GM21717 (cell line): ENCODE data around the gene PLXNA1.

Experiments
- ATAC-seq: cut with Tn5 transposase; IDR thresholded peaks from one replicate; pipeline ENCODE4 v1.9.1; 2021; ENCODE audit warnings: mild to moderate bottlenecking, moderate library complexity; ENCODE audit not compliant: unreplicated experiment

The PLXNA1 gene

DNA sequence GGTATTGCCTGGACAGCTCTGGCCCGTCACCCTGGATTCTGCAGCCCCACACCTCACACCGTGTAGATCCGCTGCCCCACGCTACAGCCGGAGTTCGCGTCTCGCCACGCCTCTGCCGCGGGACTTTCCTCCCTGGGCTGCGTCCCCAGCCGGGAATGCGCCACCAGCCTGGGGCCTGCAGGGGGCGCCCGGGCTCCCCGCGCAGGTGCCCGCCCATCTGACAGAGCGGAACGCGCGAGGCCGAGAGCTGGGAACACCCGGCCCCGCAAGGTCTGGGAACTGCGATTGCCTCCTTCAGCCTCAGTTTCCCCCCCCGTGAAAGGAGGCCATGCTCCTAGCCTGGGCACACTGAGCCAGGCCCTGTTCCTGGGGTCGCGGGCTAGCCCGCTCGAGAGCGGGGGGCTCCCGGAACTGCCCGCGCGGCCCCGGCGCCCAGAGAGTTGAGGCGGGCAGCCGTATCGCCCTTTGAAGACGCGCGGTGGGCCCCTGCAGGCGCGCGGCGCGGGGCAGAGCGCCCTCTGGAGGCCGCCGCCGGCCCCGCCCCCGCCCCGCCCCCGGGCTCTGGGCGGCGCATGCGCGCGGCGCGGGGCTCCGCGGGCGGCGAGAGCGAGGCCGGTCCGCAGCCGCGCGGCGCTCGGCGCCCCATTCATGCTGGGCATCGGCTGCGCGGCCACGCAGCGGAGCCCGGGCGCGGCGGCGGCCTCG, at the start of gene PLXNA1:
Gene PLXNA1 (plus strand): TSS at position 645 of the 705 bp plus-strand sequence. CDS start 5,479 bp downstream, outside the sequence.
- peak; percentile 67 for ATAC-seq

DNA sequence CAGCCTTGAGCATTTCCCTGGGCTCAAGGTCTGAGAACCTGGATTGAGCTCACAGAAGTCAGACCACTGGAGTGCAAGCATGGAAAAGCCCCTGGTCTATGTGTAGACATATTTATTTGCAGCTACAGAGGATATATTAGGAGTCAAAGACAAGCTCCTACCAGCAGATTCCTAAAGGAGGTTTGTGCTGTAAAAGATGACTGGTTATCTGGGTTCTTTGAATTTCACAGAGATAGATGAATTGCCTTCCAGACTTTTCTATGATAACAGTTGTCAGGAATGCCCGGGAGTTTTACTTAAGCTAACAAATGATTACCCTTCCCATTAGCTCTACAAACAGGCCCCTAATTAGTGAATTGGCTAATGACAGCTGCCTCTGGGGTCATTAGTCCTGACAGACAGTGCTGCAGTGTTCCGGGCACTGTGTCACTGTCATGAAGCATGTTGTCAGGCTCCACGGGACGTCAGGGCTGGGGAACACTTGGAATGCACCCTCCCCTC, 48.8 kb upstream of the PLXNA1 start:
- ATAC-seq, result no peak

DNA sequence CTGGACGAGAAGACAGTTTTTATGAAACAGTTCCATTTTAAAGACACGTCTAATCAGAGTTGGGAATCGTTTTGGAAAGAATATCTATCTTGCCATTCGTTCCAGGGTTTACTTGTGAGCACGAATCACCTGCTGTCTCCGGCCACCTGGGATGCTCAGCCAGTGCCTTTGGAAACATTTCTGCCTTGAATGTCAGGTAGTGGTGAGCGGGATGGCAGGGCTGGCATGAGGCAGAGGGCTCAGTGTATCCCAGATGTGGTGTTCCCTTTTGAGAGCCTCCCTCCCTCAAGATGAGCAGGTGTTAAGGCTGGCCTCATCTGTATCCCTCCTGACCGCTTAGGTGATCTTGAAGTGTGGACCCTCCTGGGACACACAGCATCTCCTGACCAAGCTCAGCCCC, 47.9 kb upstream of the PLXNA1 start:
- ATAC-seq, result no peak

DNA sequence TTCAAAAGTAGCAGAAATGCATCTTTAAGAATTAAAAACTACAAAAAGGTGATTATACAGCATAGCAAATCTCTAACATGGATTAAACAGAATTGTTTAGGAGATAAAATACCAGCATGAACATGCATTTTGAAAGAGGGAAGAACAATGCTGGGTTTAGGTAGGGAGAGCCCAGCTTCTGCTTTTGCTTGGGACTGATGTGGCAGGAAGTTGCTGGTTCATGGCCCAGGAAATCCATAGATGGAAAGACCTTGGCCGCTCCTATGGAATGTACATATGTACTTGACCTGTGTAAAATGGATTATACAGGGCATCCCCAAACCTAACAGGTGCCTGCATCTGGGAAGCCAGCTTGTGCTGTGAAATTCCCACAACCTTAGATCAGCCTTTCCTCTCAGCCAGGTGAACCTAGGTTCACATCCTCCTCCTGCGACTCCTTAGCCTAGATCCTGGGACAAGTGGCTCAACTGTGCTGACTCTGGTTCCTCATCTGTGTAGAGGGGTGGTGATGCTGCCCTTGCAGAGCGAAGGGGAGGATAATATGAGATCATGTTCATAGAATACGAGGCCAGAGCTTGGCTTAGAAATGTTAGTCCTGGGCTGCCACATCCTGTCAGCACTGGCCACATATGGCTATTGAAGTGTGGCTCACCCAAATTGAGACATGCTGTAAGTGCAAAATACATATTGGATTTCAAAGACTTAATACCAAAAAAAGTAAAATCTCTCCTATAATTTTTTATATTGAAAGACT, 47.0 kb upstream of the PLXNA1 start:
- no peak for ATAC-seq

DNA sequence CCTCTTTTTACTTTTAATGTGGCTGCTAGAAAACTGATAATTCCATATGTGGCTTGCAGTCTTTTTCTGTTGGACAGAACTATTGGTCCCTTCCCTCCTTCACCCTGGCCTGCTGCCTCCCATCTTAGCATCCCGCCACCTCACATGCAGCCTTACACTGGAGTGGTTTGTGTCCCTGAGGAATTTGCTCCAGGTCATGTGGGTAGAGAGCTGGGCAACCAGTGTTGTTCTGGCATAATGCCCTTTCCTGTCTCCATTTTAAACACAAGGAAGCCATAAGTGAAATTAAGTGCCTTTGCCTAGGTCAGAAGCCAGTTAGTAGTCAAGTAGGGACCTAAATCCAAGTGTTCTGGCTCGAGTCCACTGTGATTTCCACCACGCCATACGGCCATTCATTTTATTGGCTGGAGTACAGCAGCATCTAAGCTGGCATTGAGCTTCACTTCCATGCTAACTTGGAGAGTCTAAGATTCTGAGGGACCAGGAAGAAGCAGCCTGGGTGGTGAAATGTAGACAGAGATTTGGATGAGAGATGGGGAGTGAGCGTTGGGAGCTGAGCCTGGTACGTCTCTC, 46.0 kb upstream of the PLXNA1 start:
- ATAC-seq, result no peak

DNA sequence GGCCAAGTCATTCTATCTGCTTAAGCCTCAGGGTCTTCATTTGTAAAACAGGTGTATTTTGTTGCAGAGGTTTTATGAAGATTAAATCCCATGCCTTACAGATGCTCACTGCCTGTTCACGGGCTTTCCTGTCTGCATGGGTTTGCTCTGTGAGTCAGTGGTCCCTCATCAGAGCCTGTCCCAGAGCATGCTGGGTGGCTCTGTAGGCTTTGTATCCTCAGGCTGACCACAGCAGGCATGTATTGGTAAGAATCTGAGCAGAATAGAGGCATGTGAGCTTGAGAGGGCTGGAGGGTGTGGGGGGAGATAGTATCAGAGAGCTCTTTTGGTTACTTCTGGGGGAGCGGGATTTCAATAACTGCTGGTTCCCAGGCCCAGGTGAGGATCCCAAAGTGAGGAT, 45.4 kb upstream of the PLXNA1 start:
- no peak for ATAC-seq

DNA sequence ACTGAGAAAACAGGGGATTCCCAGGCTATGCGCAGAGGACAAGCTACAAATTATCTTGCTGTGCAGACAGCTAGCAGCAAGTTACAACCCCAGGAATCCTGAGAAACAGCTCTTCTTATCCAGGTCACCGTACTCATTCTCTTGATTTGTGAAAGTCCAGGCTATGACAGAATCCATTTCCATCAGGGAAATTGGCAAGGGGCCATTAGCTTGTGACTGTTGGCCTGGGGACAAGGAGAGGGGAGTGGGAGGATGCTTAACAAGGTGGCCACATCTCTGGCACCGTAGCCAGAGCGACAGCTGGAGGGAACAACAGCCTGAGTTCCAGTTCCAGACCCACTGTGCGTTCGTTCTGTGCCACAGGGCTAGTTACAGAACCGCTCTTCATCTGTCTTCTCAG, 44.9 kb upstream of the PLXNA1 start:
- ATAC-seq, result no peak

DNA sequence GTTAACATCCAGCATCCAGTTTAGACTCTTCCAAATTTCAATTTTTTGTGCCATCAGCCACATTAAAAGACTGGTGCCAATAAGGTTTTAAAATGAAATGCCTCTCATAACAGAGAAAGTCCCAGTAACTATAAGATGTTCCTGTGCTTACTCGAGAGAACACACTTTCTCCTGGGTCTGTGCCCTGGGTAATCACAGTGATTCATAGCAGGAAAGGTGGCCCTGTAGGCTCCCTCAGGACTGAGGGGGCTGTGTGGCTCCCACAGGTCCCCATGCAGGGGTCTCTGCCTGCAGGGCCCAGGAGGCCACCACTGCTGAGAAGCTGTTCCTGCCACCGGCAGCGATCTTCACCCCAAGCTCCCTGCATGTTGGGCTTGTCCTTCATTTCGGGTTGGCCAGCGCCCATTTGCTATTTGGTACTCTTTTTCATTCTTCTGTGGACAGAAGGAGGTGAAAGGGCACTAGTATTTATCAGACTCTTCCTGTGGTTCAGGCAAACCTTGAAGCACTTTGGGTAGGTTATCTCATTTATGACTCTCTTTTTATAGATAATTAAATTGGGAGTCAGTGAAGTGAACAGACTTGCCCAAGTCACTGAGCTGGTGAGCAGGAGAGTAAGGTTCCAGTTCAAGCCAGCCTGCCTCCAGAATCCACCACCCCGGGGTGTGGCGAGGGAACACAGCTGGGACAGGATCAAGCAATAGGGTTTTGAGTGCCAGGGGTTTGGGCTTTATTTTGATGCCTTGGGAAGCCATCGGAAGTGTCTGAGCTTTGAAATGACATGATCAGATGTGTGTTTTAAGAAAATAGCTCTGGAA, 44.2 kb upstream of the PLXNA1 start:
- ATAC-seq, result no peak

DNA sequence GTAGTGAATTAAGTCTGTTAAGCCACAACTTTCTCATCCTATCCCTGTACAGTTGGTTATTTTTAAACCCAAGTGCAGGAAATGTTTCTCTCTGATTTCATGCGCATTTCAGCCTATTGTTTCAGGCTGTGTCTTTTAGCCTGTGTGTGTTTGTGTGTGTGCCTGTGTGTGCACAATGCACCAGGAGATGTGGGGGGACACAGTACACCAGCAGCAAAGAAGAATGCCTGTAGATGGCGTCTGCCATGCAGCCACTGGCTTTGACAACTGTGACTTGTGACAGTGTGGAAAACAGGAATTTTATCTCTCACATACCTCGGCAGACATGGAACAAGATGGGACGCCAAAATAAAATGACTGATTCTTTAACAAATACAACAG, 43.6 kb upstream of the PLXNA1 start:
- ATAC-seq, result no peak

DNA sequence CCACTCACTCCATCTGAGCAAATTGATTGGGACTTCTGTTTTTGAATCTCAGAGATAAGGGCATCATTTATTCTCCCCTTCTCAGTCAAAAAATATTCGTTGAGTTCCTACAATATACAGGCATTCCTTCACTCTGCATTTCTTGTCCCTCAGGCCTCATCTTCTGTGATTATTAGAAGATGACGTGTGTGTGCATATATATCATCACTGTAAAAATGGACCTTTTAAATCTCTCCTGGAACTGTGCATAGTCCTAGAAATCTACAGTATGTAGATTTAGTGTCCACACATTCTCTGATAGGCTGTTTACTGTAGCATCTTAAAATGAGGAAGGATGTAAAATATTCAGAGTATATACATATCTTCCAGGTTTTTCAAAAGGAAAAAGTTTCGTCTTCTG, 43.2 kb upstream of the PLXNA1 start:
- ATAC-seq, result no peak

DNA sequence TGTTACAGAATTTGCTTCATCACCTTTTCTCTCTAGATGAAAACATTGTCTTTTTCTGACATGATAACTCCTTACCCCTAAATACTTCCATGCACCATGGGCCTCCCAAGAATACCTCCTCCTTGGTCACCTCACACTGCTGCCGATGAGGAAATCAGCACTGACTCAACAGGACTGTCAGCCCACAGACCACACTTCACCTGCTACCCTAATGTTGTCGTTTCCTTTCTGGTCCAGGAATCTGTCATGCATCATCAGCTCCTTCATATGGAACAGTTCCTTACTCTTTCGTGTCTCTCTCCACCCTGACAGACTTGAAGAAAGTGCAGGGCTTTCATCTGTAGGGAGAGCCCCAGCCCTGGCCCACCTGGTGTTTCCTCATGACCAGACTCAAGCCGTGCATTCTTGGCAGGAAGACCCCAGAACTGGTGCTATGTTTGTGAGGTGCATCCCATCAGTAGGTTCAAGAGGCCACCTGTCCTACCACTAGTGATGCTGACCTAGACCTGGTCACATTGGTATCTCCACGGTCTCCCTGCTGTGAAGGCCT, 41.1 kb upstream of the PLXNA1 start:
- no peak for ATAC-seq

DNA sequence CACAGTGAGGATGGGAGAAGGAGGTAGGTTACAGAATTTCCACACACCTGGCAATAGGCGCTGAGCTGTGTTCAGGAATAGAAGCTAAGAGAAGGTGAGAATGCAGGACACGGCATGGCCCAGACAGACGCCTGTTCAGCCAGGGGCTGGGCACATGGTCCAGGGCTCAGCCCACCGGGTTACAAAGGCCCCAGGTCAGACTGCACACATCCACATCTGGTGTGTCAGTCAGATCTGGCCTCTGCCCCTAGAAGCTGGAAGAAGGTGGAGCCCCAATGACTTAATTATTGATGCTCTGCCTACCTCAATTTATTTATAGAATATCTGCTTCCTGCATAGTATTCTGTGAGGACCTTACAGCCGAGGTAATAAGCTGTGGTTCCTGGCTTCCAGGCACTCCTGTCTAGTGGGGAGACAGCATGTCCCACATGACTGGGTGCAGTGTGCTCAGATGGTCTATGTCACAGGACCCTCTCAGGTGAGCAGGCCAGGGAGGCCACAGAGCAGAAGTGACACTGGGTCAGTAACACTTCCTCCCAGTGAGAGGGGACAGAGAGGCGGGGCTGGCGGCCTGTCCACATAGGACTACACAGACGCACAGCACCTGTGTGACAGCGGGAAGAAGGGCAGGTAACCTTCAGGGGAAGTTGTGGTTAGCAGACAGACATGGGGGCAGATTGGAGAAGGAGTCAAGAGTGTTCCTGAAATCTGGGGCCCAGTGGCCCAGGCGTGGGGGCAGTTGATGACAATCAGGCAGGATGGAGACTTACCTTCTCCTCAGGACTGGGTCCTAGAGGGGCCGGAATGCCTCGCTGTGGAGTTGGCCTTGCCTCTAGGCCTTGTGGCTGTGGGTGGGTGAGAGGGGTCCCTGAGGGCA, 38.6 kb upstream of the PLXNA1 start:
- ATAC-seq, result no peak

DNA sequence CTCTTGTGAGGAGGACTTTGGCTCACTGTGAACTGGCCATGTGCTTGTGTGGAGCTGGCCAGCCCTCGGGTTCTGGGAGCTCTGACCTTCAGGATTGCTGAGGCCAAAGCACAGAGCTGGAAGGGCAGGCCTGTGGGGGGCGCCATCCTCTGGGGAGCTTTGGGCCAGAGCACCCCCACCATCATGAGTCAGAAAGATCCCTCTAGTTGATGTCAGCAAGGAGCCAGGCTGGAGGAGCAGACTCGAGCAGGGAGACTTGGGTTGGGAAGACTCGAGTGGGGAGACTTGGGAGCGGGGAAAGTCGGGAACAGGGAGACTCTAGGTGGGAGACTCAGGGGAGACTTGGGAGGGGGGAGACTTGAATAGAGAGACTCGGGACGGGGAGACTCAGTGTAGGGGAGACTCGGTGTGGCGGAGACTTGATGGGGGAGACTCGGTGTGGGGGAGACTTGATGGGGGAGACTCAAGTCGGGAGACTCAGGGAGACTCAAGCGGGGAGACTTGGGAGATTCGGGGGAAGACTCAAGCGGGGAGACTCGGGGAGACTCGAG, 37.7 kb upstream of the PLXNA1 start:
- no peak for ATAC-seq

DNA sequence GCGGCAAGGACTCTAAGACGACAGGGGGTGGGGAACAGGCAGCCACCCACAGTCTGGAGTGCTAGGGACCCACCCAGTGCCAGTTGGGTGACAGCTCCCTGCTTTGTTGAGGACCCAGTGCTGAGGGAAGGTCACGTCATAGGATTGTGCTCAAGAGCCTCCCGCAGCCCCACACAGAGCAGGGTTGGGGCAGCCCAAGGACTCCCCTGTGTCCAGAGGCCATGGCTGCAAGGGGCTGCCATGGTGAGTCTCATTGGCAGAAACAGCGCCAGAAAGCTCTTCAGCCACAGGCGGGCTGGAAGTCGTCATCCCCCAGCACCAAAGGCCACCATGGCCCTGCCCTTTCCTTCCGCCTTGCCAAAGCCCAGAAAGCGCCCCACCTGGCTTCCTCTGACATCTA, 37.0 kb upstream of the PLXNA1 start:
- ATAC-seq, result no peak

DNA sequence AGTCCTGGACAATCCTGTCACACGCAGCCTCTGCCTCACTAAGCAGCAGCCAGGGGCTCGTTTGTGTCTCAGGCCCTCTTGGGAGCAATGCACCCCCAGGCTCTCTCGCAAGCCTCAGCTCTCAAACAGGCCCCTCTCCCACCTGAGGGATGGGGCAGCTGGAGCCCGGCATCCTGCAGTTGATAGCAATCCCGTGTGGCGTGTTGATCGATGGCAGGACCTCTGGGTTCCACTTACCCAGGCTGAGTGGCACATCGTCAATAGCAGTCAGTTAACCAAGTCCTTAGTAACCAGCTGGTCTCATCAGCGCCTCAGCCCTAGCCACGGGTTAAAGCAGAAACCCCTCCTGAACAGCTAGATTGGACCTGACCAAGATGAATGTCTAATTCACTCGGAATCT, 36.5 kb upstream of the PLXNA1 start:
- no peak for ATAC-seq

DNA sequence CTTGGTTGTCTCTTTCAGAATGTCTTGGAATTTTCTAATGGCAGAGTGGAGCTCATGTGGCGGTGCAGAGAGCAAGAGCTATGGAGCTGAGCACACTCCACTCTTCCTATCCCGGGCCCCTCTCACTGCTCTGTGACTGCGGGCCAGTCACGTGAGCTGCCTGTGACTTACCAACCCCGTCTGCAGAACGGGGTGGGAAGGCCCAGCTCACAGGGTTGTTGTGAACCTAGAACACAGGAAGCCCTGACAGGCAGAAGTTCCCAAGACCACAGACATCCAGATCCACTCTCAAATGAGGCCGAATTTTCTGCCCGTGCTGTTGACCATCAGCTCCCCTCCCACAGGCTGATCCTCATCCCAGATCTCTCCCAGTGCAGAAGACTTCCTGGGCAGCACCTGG, 35.5 kb upstream of the PLXNA1 start:
- ATAC-seq, result no peak

DNA sequence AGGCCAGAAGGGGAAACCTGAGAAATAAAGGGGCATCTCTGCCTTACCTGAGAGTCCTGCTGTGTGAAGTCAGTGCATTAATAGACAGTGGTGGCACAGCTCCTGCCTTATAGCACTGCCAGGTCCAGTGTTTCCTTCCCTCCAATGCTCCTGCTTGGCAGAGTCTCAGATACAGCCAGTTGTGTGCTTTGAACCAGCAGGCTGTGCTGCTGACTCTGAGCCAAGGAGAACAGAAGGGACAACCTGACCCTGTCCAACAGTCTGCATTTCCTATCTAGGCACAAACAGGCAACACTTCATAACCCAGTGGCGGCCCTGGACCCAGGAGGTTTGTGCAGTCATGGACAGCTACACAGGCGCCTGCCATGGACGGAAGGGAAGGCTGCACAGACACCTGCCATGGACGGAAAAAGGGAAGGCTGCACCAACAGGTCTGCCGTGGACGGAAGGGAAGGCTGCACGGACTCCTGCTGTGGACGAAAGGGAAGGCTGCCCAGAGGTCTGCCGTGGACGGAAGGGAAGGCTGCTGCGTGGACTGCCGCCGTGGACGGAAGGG, 33.9 kb upstream of the PLXNA1 start:
- ATAC-seq, result no peak

DNA sequence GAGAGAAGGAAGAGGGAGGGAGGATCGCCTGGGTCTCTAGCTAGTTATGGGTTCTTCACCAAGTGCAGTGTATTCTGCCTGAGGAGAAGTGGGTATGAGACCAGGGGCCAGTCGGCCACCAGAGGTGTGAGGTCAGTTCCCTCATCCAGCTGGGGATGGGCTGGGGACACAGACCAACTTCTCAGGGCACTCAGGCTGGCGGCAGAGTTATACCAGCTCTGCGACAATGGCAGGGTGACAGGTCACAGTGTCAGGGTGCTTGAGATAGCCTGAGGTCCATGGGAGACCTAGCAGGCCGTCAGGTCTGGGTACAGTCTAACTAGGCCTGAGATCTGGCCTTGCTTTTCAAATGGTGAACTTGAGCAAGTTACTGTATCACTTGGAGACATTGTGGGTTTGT, 31.4 kb upstream of the PLXNA1 start:
- ATAC-seq, result no peak

DNA sequence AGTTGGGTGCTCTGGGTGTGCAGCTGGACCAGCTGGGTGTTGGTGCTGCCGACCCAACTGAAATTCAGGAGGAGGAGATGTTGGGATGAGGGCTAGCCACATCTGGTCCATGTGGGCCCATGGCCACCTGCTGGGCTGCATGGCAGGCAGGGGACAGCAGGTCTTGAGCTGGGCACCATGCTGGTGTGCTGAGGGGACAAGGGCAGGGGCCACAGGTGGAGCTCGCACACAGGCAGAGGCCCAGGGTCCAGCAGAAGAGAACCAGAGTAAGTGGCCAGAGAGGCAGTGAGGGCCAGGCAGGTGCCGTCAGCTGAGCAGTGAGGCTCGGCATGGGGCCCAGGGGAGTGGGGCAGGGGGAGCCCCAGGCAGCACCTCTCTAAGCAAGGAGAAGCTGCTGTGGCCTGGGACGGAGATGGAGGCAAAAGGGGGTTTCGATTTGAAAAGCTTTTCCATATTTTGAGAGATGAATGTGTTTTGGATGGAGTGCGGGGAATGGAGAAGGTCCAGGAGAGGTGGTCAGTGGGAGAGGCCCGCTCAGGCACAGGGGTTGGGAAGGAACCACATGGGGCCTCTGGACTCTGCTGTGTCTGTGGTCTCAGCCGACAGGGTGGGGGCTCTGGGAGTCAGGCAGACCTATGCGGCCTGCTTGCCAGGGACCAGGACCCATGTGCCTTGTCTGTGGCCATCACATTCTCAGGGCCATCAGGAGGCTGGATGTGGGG, 30.5 kb upstream of the PLXNA1 start:
- ATAC-seq, result no peak
